ENCODE results near the gene FOXF2. TPM values are rescaled to one million over a fixed set of nuclear protein-coding genes. Genes with fewer than 3 reads are reported as not detected.

FOXF2 gene
- 18.6 to 24.9 TPM (median 22.4 TPM) in 5 replicates for total RNA-seq (2022; extraction: Qiagen RNA extraction; ENCODE audit: low read depth)

GRCh38 chr6:1389369-1390132, at the start of gene FOXF2:
TSS of gene FOXF2 (plus strand) at chr6:1389576. CDS start at chr6:1389948, 372 bp downstream.

Other genes starting within 250 kb of the FOXF2 start
- 2.5 to 4.6 TPM (median 4.1 TPM) in 5 replicates for gene FOXQ1, start 77.5 kb upstream of the FOXF2 start, total RNA-seq (2022; extraction: Qiagen RNA extraction; ENCODE audit: low read depth)
- gene FOXC1, start 220.3 kb downstream of the FOXF2 start, total RNA-seq (2022; extraction: Qiagen RNA extraction; ENCODE audit: low read depth), result 6.5 to 10.0 TPM (median 8.9 TPM) in 5 replicates